Suprapubic skin (tissue), 4 donors: ENCODE results near the gene SYT14.

ENCODE experiments used
- CTCF ChIP-seq, 2 donors: fragments of 200-600 bp in 1 of 2; fragments of 450-650 bp in 1 of 2; sonication (generic) in 1 of 2; IDR thresholded peaks; one replicate each; pipeline ENCODE4 v1.5.1; 2016 to 2019; ENCODE audit warnings: antibody characterized with exemption in 2 of 2, mild to moderate bottlenecking in 1 of 2, moderate library complexity in 1 of 2
- POLR2A ChIP-seq, 2 donors: fragments of 450-650 bp; IDR thresholded peaks; one replicate each; pipeline ENCODE4 v1.6.1; 2017; ENCODE audit warnings: antibody characterized with exemption in 2 of 2, mild to moderate bottlenecking in 2 of 2, moderate library complexity in 2 of 2
- POLR2AphosphoS5 ChIP-seq, 3 donors: sonication (generic); formaldehyde crosslinking; IDR thresholded peaks; one replicate each; pipeline ENCODE4 v1.6.1; 2017; ENCODE audit warnings: antibody characterized with exemption in 3 of 3

GRCh38 chr1:210213335-210213734 lies 275.3 kb downstream of the SYT14 start:
- TF ChIP-seq CTCF (IDR thresholded peaks at IDR 0.05) (no peak), POLR2A (IDR thresholded peaks at IDR 0.05) (no peak), POLR2AphosphoS5 (IDR thresholded peaks at IDR 0.05) (no peak)
